Eye (tissue), 1 donor: ENCODE data around the gene RBFOX1.

Source experiments
- DNase-seq: peaks from one replicate; pipeline ENCODE4 v3.0.0-alpha.2; 2015

Gene RBFOX1

GRCh38 chr16:7713244-7713643 lies 380.6 kb downstream of the RBFOX1 start:
- no peak for DNase-seq

- DNase-seq: no peak
These were observed 382.1 kb downstream of the RBFOX1 start for GRCh38 chr16:7714775-7715174.

GRCh38 chr16:7716660-7717550 lies 384.3 kb downstream of the RBFOX1 start:
- DNase-seq: peak; percentile 32

GRCh38 chr16:7722761-7723160 lies 390.1 kb downstream of the RBFOX1 start:
- DNase-seq: no peak

- DNase-seq: no peak
These were observed 398.5 kb downstream of the RBFOX1 start for GRCh38 chr16:7731141-7731540.

GRCh38 chr16:7736138-7736665 lies 403.6 kb downstream of the RBFOX1 start:
- DNase-seq: no peak

- DNase-seq: no peak
These were observed 410.0 kb downstream of the RBFOX1 start for GRCh38 chr16:7742626-7743025.

- DNase-seq: no peak
These were observed 412.1 kb downstream of the RBFOX1 start for GRCh38 chr16:7744546-7745264.

- DNase-seq: no peak
These were observed 412.6 kb downstream of the RBFOX1 start for GRCh38 chr16:7745276-7745675.

- DNase-seq: no peak
These were observed 414.3 kb downstream of the RBFOX1 start for GRCh38 chr16:7746941-7747340.

GRCh38 chr16:7748522-7748921 lies 415.9 kb downstream of the RBFOX1 start:
- DNase-seq: no peak

- peak; percentile 42 for DNase-seq
These were observed 422.8 kb downstream of the RBFOX1 start for GRCh38 chr16:7755347-7755882.
